ENCODE measurements around the gene EFHC1.

EFHC1 gene

GRCh38 chr6:52522151-52522626 is 102.0 kb downstream of the EFHC1 start:
- DNase-seq: no peak

GRCh38 chr6:52522655-52523054 is 102.5 kb downstream of the EFHC1 start:
- DNase-seq: no peak

GRCh38 chr6:52523378-52524142 is 103.4 kb downstream of the EFHC1 start:
- DNase-seq: no peak

GRCh38 chr6:52524918-52525317 is 104.8 kb downstream of the EFHC1 start:
- no peak for DNase-seq

GRCh38 chr6:52526634-52527033 is 106.5 kb downstream of the EFHC1 start:
- no peak for DNase-seq

GRCh38 chr6:52527436-52527835 is 107.3 kb downstream of the EFHC1 start:
- DNase-seq: no peak

GRCh38 chr6:52529311-52529710 is 109.2 kb downstream of the EFHC1 start:
- DNase-seq: no peak

GRCh38 chr6:52530351-52530750 is 110.2 kb downstream of the EFHC1 start:
- DNase-seq: no peak

- DNase-seq: no peak
These were observed 111.3 kb downstream of the EFHC1 start for GRCh38 chr6:52531396-52531795.

GRCh38 chr6:52531834-52532233 is 111.7 kb downstream of the EFHC1 start:
- DNase-seq: no peak

GRCh38 chr6:52532457-52532856 is 112.3 kb downstream of the EFHC1 start:
- no peak for DNase-seq

GRCh38 chr6:52533491-52533890 is 113.3 kb downstream of the EFHC1 start:
- DNase-seq: no peak

- no peak for DNase-seq
These were observed 114.2 kb downstream of the EFHC1 start for GRCh38 chr6:52534363-52534762.

GRCh38 chr6:52534966-52535390 is 114.8 kb downstream of the EFHC1 start:
- DNase-seq: no peak

GRCh38 chr6:52535711-52536423 is 115.7 kb downstream of the EFHC1 start:
- DNase-seq: no peak

- no peak for DNase-seq
These were observed 116.3 kb downstream of the EFHC1 start for GRCh38 chr6:52536424-52536916.

GRCh38 chr6:52537001-52537753 is 117.0 kb downstream of the EFHC1 start:
- no peak for DNase-seq

- DNase-seq: no peak
These were observed 118.2 kb downstream of the EFHC1 start for GRCh38 chr6:52538252-52538900.

GRCh38 chr6:52538901-52539354 is 118.8 kb downstream of the EFHC1 start:
- no peak for DNase-seq

GRCh38 chr6:52539607-52540006 is 119.5 kb downstream of the EFHC1 start:
- no peak for DNase-seq

- DNase-seq: no peak
These were observed 120.3 kb downstream of the EFHC1 start for GRCh38 chr6:52540286-52540902.

GRCh38 chr6:52541135-52541534 is 121.0 kb downstream of the EFHC1 start:
- DNase-seq: no peak
